SK-N-SH (cell line): ENCODE data around the gene WASF2.

Experiments used
- CTCF ChIP-seq: fragments of 200-600 bp; sonication (generic); IDR thresholded peaks from 2 replicates; pipeline ENCODE4 v1.6.1; 2017; ENCODE audit warnings: antibody characterized with exemption, mild to moderate bottlenecking, moderate library complexity
- EP300 ChIP-seq, 2 experiments: IDR thresholded peaks; 2 replicates each; pipeline versions ENCODE4 v1.4.0 to v1.6.1; 2012; ENCODE audit warnings: borderline replicate concordance in 1 of 2, low read depth in 1 of 2, low read length in 1 of 2
- EZH2phosphoT487 ChIP-seq: fragments of 200-600 bp; sonication (generic); IDR thresholded peaks from 2 replicates; pipeline ENCODE4 v1.6.1; 2017; ENCODE audit warnings: low read depth, mixed run types, mild to moderate bottlenecking, antibody characterized with exemption, moderate library complexity, borderline replicate concordance
- FOXJ3 ChIP-seq: sonication (generic); formaldehyde crosslinking; IDR thresholded peaks from 2 replicates; pipeline ENCODE4 v1.5.1; 2020; ENCODE audit warnings: mild to moderate bottlenecking, missing genetic modification reagents
- GABPA ChIP-seq: IDR thresholded peaks from 2 replicates; pipeline ENCODE4 v1.4.0; 2012; ENCODE audit warnings: low read depth, mild to moderate bottlenecking
- POLR2AphosphoS5 ChIP-seq: IDR thresholded peaks from 2 replicates; pipeline ENCODE4 v1.6.1; 2012; ENCODE audit warnings: low read depth, low read length
- REST ChIP-seq: IDR thresholded peaks from 2 replicates; pipeline ENCODE4 v1.6.1; 2012; ENCODE audit warnings: mild to moderate bottlenecking, low read depth, low read length, moderate library complexity
- SIN3A ChIP-seq: IDR thresholded peaks from 2 replicates; pipeline ENCODE4 v1.6.1; 2012; ENCODE audit warnings: low read depth, mild to moderate bottlenecking, low read length, moderate library complexity, borderline replicate concordance
- SMC3 ChIP-seq: IDR thresholded peaks from 2 replicates; pipeline ENCODE4 v1.6.1; 2012; ENCODE audit warnings: low read depth, low read length, improper control_type of control experiment
- TAF1 ChIP-seq: IDR thresholded peaks from 2 replicates; pipeline ENCODE4 v1.6.1; 2012; ENCODE audit warnings: low read depth, mild to moderate bottlenecking, low read length, moderate library complexity, borderline replicate concordance
- TCF12 ChIP-seq: IDR thresholded peaks from 2 replicates; pipeline ENCODE4 v1.4.0; 2012

GRCh38 chr1:27513958-27514357 lies 24.0 kb upstream of the WASF2 start:
- no peak for TF ChIP-seq SMC3
- TF ChIP-seq SIN3A: no peak
- TF ChIP-seq EZH2phosphoT487: no peak
- no peak for TF ChIP-seq CTCF
- TF ChIP-seq TCF12: no peak
- TF ChIP-seq POLR2AphosphoS5: no peak
- TF ChIP-seq REST: no peak
- TF ChIP-seq FOXJ3: no peak
- TF ChIP-seq TAF1: no peak
- TF ChIP-seq GABPA: no peak
- TF ChIP-seq EP300 (IDR thresholded peaks at IDR 0.05; ENCODE audit: borderline replicate concordance in 1 of 2, low read depth in 1 of 2, low read length in 1 of 2): no peak
